Forelimb muscle (tissue), 1 donor: ENCODE data around the gene NKX2-3. TPM values are rescaled to one million over a fixed set of nuclear protein-coding genes. Genes with fewer than 3 reads are reported as not detected.

ENCODE experiments used
- DNase-seq: peaks from one replicate; pipeline ENCODE4 v3.0.0-alpha.2; 2013; ENCODE audit warnings: low read depth
- polyA plus RNA-seq: library from polyadenylated mRNA; unstranded; fragments of 120-200 nt; gene quantifications from one replicate; pipeline ENCODE4 v1.2.1, GENCODE V29; 2013; ENCODE audit not compliant: insufficient read length

NKX2-3 gene
- polyA plus RNA-seq, 1 donor, result 1.2 TPM

DNA sequence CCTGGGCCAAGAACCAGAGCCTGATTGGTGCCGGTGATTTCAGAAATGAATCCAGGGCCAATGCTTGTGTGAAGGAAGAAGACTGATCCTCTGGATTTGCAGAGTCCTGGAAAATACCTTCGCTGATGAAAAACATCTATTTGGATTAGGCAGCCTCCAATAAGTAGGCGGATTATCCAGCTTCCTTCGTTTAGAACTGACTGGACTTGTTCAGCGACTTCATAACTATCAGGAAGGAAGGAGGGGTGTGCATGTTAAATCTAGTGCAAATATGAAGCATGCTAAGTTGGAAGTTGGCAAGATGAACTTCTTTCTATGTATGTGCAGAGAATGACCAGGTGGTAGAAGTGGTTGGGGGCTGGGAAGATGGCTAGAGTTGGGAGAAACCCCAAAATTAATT lies 41.0 kb downstream of the NKX2-3 start:
- DNase-seq, result no peak

DNA sequence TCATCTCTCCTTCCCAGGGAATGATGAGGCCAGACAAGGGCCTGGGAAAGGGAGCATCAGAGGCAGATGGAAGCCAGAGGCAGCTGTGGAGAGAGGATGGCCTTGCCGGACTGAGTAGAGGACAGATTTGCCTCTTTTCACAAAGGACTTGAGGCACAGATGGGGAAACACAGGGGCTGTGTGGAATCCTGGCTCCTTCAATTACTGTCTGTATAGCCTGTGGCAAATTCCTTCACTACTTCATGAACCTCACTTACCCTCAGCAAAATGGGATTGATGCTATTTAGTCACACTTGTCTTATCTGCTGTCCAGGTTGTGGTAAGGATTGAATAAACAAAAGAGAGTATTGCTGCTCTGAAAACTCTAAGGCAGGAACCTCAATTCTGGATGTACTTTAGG lies 47.2 kb downstream of the NKX2-3 start:
- DNase-seq, result no peak

DNA sequence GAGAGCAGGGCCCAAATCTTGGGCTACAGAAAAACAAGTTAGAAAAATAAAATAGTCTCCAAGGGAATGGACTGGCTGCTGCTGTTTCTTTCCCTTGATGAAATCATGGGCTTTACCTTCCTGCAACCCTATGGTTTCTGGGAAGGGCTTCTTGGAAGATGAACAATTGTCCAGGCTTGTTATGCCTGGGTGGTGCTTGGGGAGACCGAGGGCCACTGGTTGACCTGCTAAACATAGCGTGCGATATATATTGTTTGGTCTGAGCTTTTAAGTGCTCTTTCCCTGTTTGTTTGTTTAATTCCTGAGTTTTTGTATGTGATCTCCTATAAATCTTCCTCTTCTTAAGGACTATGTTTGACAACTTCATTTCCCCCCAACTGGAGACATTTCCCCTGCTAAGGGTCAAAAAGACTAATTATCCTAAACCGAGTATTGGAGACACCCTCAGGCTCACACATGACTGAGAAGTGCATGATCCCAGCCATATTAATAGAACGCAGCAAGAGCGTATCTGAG lies 49.6 kb downstream of the NKX2-3 start:
- no peak for DNase-seq

DNA sequence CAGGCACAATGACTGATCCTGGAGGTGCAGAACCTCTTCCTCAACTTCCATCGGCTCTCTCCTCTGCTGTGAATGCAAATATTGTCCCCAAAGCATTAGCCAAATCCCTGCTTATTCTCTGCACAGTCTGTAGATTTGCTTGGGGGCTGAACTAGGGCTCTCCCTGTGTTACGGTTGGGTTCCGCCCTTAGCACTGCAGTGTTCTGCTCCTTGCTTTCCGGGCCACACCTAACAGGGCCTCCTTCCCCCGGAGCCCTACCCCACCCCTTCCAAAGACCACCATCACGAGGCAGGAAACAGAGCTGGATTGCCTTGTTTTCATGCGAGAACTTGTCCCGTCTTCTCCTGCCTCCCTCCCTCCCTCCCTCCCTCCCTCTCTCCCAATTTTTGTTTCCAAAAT lies 50.9 kb downstream of the NKX2-3 start:
- DNase-seq, result no peak

Other genes with a start within 250 kb of the NKX2-3 start
- gene CNNM1, start 203.6 kb upstream of the NKX2-3 start, polyA plus RNA-seq, result 0.03 TPM
- 40.9 TPM for gene GOT1, start 102.3 kb upstream of the NKX2-3 start, polyA plus RNA-seq
- 32.8 TPM for gene SLC25A28, start 87.5 kb downstream of the NKX2-3 start, polyA plus RNA-seq
- 3.7 TPM for gene ENTPD7, start 126.6 kb downstream of the NKX2-3 start, polyA plus RNA-seq
- 29.8 TPM for gene COX15, start 199.2 kb downstream of the NKX2-3 start, polyA plus RNA-seq
- 23.6 TPM for gene CUTC, start 199.3 kb downstream of the NKX2-3 start, polyA plus RNA-seq
- gene ABCC2, start 249.7 kb downstream of the NKX2-3 start, polyA plus RNA-seq, result 1.0 TPM